Measurements from ENCODE around the gene CYGB.

Gene CYGB

GRCh38 chr17:76497979-76498875 lies 39.3 kb downstream of the CYGB start:
- no peak for DNase-seq

GRCh38 chr17:76497699-76497978 lies 39.9 kb downstream of the CYGB start:
- DNase-seq, result no peak

- no peak for DNase-seq
Measured at GRCh38 chr17:76496464-76496863, 41.0 kb downstream of the CYGB start.

- no peak for DNase-seq
Measured at GRCh38 chr17:76495663-76496400, 41.7 kb downstream of the CYGB start.

GRCh38 chr17:76493505-76494167 lies 43.9 kb downstream of the CYGB start:
- no peak for DNase-seq

- peak; percentile 76 for DNase-seq
Measured at GRCh38 chr17:76492989-76493501, 44.5 kb downstream of the CYGB start.

GRCh38 chr17:76492123-76492988 lies 45.2 kb downstream of the CYGB start:
- no peak for DNase-seq

GRCh38 chr17:76491271-76492122 lies 46.0 kb downstream of the CYGB start:
- no peak for DNase-seq

GRCh38 chr17:76490112-76490710 lies 47.3 kb downstream of the CYGB start:
- no peak for DNase-seq

GRCh38 chr17:76487451-76488192 lies 49.9 kb downstream of the CYGB start:
- DNase-seq, result no peak

GRCh38 chr17:76485569-76485968 lies 51.9 kb downstream of the CYGB start:
- DNase-seq, result no peak

GRCh38 chr17:76484228-76484725 lies 53.2 kb downstream of the CYGB start:
- DNase-seq, result no peak

GRCh38 chr17:76481071-76481655 lies 56.3 kb downstream of the CYGB start:
- no peak for DNase-seq

- DNase-seq, result no peak
Measured at GRCh38 chr17:76480632-76481031, 56.9 kb downstream of the CYGB start.

- no peak for DNase-seq
Measured at GRCh38 chr17:76479515-76480060, 57.9 kb downstream of the CYGB start.

- no peak for DNase-seq
Measured at GRCh38 chr17:76478730-76479514, 58.6 kb downstream of the CYGB start.

GRCh38 chr17:76478097-76478496 lies 59.4 kb downstream of the CYGB start:
- no peak for DNase-seq

- DNase-seq, result no peak
Measured at GRCh38 chr17:76477576-76477975, 59.9 kb downstream of the CYGB start.
